PC-9 (cell line): ENCODE measurements around the gene BCL6B. TPM values are rescaled to one million over a fixed set of nuclear protein-coding genes. Genes with fewer than 3 reads are reported as not detected.

Source experiments
- BruUV-seq: library from RNA; stranded (reverse); fragments of 400-500 nt; replicated peaks from 2 replicates; lab custom pipeline; 2021; lab: Mats Ljungman, UMichigan
- CTCF ChIA-PET: fragments of 300-600 bp; sonication (Branson Sonifier 250); formaldehyde crosslinking; loops from one replicate; lab custom pipeline; 2022; ENCODE audit warnings: antibody characterized with exemption; lab: Charles Lee
- POLR2A ChIA-PET: fragments of 300-600 bp; sonication (Branson Sonifier 250); formaldehyde crosslinking; loops from one replicate; lab custom pipeline; 2022; ENCODE audit warnings: antibody characterized with exemption; ENCODE audit not compliant: unreplicated experiment; lab: Charles Lee
- DNase-seq, 2 experiments: peaks; one replicate each; pipeline versions ENCODE4 v3.0.0 to v3.0.0-alpha.2; 2015 to 2022; ENCODE audit warnings: mixed read lengths in 1 of 2
- H2AFZ ChIP-seq: fragments of 200-600 bp; sonication (generic); 2 replicates; pipeline ENCODE4 v1.8.1; 2017; ENCODE audit warnings: antibody characterized with exemption
- H3F3A ChIP-seq: fragments of 200-600 bp; sonication (generic); 2 replicates; pipeline ENCODE4 v1.8.1; 2017; ENCODE audit warnings: antibody characterized with exemption, mild to moderate bottlenecking, low read depth; ENCODE audit not compliant: insufficient read depth
- H3K27ac ChIP-seq: fragments of 200-600 bp; sonication (generic); 2 replicates; pipeline ENCODE4 v1.6.1; 2016; ENCODE audit warnings: mixed run types
- H3K27me3 ChIP-seq: fragments of 200-600 bp; sonication (generic); 2 replicates; pipeline ENCODE4 v1.6.1; 2016; ENCODE audit warnings: low read depth, mixed run types; ENCODE audit not compliant: insufficient read depth
- H3K36me3 ChIP-seq: fragments of 200-600 bp; sonication (generic); 2 replicates; pipeline ENCODE4 v1.6.1; 2016; ENCODE audit warnings: low read depth, mixed run types
- H3K4me1 ChIP-seq: fragments of 200-600 bp; sonication (generic); replicated peaks from 2 replicates; pipeline ENCODE4 v1.6.1; 2016; ENCODE audit warnings: mixed run types; ENCODE audit not compliant: insufficient read depth
- H3K4me2 ChIP-seq: fragments of 200-600 bp; sonication (generic); 2 replicates; pipeline ENCODE4 v1.6.1; 2017; ENCODE audit warnings: mixed run types
- H3K4me3 ChIP-seq: fragments of 200-600 bp; sonication (generic); 2 replicates; pipeline ENCODE4 v1.6.1; 2016; ENCODE audit warnings: mixed run types
- H3K79me2 ChIP-seq: fragments of 200-600 bp; sonication (generic); 2 replicates; pipeline ENCODE4 v1.6.1; 2017; ENCODE audit warnings: low read depth, mixed run types
- H3K9me2 ChIP-seq: fragments of 200-600 bp; sonication (generic); 2 replicates; pipeline ENCODE4 v1.8.1; 2017; ENCODE audit warnings: mild to moderate bottlenecking; ENCODE audit not compliant: insufficient read depth
- H3K9me3 ChIP-seq: fragments of 200-600 bp; sonication (generic); 2 replicates; pipeline ENCODE4 v1.8.1; 2016; ENCODE audit warnings: low read depth; ENCODE audit not compliant: insufficient read depth
- H4K20me1 ChIP-seq: fragments of 200-600 bp; sonication (generic); 2 replicates; pipeline ENCODE4 v1.8.1; 2017; ENCODE audit not compliant: insufficient read depth
- EZH2 ChIP-seq: fragments of 200-600 bp; sonication (generic); IDR thresholded peaks from 2 replicates; pipeline ENCODE4 v1.8.0; 2017; ENCODE audit warnings: antibody characterized with exemption, low read depth
- intact Hi-C: fragments of 100-400 bp; cut with micrococcal nuclease; formaldehyde crosslinking; loops from one replicate; pipeline ENCODE4 v1.10.0; 2022; ENCODE audit not compliant: unreplicated experiment
- total RNA-seq: library from RNA; stranded (reverse); gene quantifications from 2 replicates; pipeline ENCODE4 v1.2.3, GENCODE V29; 2021
- TF ChIP-seq, protein P1 (sequence below): fragments of 200-600 bp; sonication (generic); conservative IDR thresholded peaks from 2 replicates; pipeline ENCODE4 v1.6.1; 2017; ENCODE audit warnings: mixed run types, antibody characterized with exemption, mild to moderate bottlenecking, moderate library complexity

The BCL6B gene
- total RNA-seq, 1 experiment from 2014 or later, result 0.28 TPM

DNA sequence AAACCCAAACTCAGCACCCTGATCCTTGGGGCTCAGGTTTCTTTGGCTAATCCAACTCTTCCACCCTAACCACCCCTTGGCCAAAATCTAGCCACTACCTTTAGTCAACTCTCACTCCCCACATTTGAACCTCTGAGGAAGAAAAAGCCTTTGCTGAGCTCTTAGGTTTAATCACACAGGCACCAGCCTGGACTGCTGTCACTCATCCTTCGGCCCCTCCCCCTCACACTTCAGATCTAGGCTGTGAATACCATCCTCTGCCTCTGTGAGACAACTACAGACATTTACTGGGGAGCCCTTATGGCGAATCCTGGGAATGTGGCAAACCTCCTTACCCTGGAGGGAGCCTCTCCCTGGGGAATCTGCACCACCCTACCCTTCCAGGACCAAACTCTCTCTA, 15.7 kb upstream of the BCL6B start:
- intact Hi-C loops, result no loop called here
- no TSS peak for BruUV-seq
- H3K4me2 ChIP-seq, result no peak overlapping the region
- no peak overlapping the region for H3K27ac ChIP-seq
- H3K27me3 ChIP-seq, result no peaks in the 10 kb centered on the region
- no peak for DNase-seq
- H3K36me3 ChIP-seq, result peaks cover 13% of the 10 kb centered on the region
- no peaks in the 10 kb centered on the region for H3K9me3 ChIP-seq
- peaks cover 35% of the 10 kb centered on the region for H4K20me1 ChIP-seq
- H3K4me1 ChIP-seq, result peaks cover 15% of the 10 kb centered on the region
- no peak overlapping the region for H3K4me3 ChIP-seq
- POLR2A ChIA-PET, result no interaction called here
- H3K79me2 ChIP-seq, result peaks cover 61% of the 10 kb centered on the region
- no peaks in the 10 kb centered on the region for H3K9me2 ChIP-seq
- CTCF ChIA-PET, result interaction anchor here (0.6 kb wide), 1 partner anchor 343 kb away, joined by 11 read pairs; no protein-coding TSS in a partner anchor
- H2AFZ ChIP-seq, result no peak overlapping the region
- no peak for TF ChIP-seq EZH2
- TF ChIP-seq, protein P1, sequence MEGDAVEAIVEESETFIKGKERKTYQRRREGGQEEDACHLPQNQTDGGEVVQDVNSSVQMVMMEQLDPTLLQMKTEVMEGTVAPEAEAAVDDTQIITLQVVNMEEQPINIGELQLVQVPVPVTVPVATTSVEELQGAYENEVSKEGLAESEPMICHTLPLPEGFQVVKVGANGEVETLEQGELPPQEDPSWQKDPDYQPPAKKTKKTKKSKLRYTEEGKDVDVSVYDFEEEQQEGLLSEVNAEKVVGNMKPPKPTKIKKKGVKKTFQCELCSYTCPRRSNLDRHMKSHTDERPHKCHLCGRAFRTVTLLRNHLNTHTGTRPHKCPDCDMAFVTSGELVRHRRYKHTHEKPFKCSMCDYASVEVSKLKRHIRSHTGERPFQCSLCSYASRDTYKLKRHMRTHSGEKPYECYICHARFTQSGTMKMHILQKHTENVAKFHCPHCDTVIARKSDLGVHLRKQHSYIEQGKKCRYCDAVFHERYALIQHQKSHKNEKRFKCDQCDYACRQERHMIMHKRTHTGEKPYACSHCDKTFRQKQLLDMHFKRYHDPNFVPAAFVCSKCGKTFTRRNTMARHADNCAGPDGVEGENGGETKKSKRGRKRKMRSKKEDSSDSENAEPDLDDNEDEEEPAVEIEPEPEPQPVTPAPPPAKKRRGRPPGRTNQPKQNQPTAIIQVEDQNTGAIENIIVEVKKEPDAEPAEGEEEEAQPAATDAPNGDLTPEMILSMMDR, result no peak
- H3F3A ChIP-seq, result peaks cover 31% of the 10 kb centered on the region

DNA sequence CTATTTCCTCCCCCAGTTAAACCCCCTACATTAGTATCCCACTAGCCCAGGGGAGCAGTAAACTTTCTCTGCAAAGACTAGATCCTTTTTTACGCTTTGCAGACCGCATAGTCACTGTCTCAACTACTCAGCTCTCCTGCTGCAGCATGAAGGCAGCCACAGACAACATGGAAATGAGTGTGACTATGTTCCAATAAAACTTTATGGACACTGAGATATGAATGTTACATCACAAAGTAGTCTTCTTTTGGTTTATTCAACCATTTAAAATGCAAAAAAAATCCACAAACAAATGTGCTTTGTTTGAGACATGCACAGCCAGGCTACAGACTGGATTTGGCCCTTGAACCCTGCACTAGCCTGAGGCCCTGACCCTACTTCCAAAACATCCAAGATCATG, 12.3 kb upstream of the BCL6B start:
- H4K20me1 ChIP-seq, result peaks cover 17% of the 10 kb centered on the region
- no peaks in the 10 kb centered on the region for H3K9me2 ChIP-seq
- ChIA-PET CTCF (interaction anchor here (0.5 to 0.6 kb wide), 2 partner anchors 14 to 100 kb away, joined by 3 to 8 read pairs; no protein-coding TSS in a partner anchor), POLR2A (interaction anchor here (0.6 kb wide), 1 partner anchor 509 kb away, joined by 3 read pairs; no protein-coding TSS in a partner anchor)
- intact Hi-C loops, result no loop called here
- H3F3A ChIP-seq, result peaks cover 37% of the 10 kb centered on the region
- H3K4me3 ChIP-seq, result peak overlapping the region; percentile 97
- H3K36me3 ChIP-seq, result no peaks in the 10 kb centered on the region
- BruUV-seq, result no TSS peak
- no peaks in the 10 kb centered on the region for H3K27me3 ChIP-seq
- peak overlapping the region; percentile 97 for H3K4me2 ChIP-seq
- no peak overlapping the region for H3K27ac ChIP-seq
- H3K79me2 ChIP-seq, result peaks cover 71% of the 10 kb centered on the region
- H2AFZ ChIP-seq, result no peak overlapping the region
- no peak for DNase-seq
- peaks cover 19% of the 10 kb centered on the region for H3K4me1 ChIP-seq
- TF ChIP-seq, protein P1, result no peak
- no peak for TF ChIP-seq EZH2
- no peaks in the 10 kb centered on the region for H3K9me3 ChIP-seq

DNA sequence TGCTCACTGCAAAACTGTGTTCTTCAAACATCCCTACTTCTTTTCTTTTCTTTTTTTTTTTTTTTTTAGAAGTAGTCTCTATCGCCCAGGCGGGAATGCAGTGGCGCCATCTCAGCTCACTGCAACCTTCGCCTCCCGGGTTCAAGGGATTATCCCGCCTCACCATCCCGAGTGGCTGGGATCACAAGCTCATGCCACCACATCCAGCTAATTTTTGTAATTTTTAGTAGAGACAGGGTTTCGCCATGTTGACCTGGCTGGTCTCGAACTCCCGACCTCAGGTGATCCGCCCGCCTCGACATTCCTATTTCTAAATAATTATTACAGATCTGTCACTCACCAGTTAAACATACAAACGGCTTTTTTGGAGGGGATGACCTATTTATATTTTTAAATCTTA, 11.4 kb upstream of the BCL6B start:
- Histone ChIP-seq H3K4me2 (peak overlapping the region; percentile 97), H3K9me2 (no peaks in the 10 kb centered on the region), H3K9me3 (no peaks in the 10 kb centered on the region), H3K27me3 (no peaks in the 10 kb centered on the region), H4K20me1 (peaks cover 17% of the 10 kb centered on the region), H3K27ac (peak overlapping the region; percentile 81), H2AFZ (peak overlapping the region; percentile 83; the same call in 1 of the 2 replicates), H3K36me3 (no peaks in the 10 kb centered on the region), H3K4me1 (peaks cover 21% of the 10 kb centered on the region), H3K79me2 (peaks cover 71% of the 10 kb centered on the region), H3F3A (peaks cover 44% of the 10 kb centered on the region), H3K4me3 (peak overlapping the region; percentile 97)
- DNase-seq, result no peak
- TF ChIP-seq, protein P1, result no peak
- no peak for TF ChIP-seq EZH2
- intact Hi-C loops, result no loop called here
- CTCF ChIA-PET, result interaction anchor here (0.6 kb wide), 1 partner anchor 101 kb away, joined by 8 read pairs; no protein-coding TSS in a partner anchor
- TSS peak; percentile 32 for BruUV-seq
- POLR2A ChIA-PET, result no interaction called here
